Fibroblast of pulmonary artery (primary cell): ENCODE results near the gene TENM4.
A peak's percentile ranks its signal among the peaks of the same experiment; 100 is the strongest.

Experiments used
- DNase-seq: peaks from one replicate; pipeline ENCODE4 v3.0.0-alpha.2; 2010; ENCODE audit warnings: low read depth
- H3K4me3 ChIP-seq: replicated peaks from 2 replicates; pipeline ENCODE4 v1.5.1; 2011; ENCODE audit warnings: low read depth, mild to moderate bottlenecking, control low read depth, low read length, moderate library complexity
- CTCF ChIP-seq: IDR thresholded peaks from 2 replicates; pipeline ENCODE4 v1.5.1; 2011; ENCODE audit warnings: mild to moderate bottlenecking, control low read depth, low read length, inconsistent platforms; ENCODE audit errors: missing control alignments

The TENM4 gene

GRCh38 chr11:79160791-79161403, 279.9 kb downstream of the TENM4 start:
- TF ChIP-seq CTCF: peak; percentile 61
- peak; percentile 37 for DNase-seq
- no peak overlapping the region for H3K4me3 ChIP-seq

- H3K4me3 ChIP-seq: no peak overlapping the region
- DNase-seq: peak; percentile 13
- peak; percentile 32 for TF ChIP-seq CTCF
Observed at GRCh38 chr11:79159657-79160450, 281.0 kb downstream of the TENM4 start.

GRCh38 chr11:79157738-79158137, 283.1 kb downstream of the TENM4 start:
- no peak for TF ChIP-seq CTCF
- H3K4me3 ChIP-seq: no peak overlapping the region
- DNase-seq: no peak

GRCh38 chr11:79156031-79156430, 284.8 kb downstream of the TENM4 start:
- no peak overlapping the region for H3K4me3 ChIP-seq
- TF ChIP-seq CTCF: no peak

GRCh38 chr11:79155237-79155636, 285.6 kb downstream of the TENM4 start:
- no peak for DNase-seq
- no peak for TF ChIP-seq CTCF
- no peak overlapping the region for H3K4me3 ChIP-seq

More at GRCh38 chr11:79156031-79156430, 284.8 kb downstream of the TENM4 start:
- no peak for DNase-seq

- H3K4me3 ChIP-seq: no peak overlapping the region
- TF ChIP-seq CTCF: no peak
- no peak for DNase-seq
Observed at GRCh38 chr11:79152511-79152910, 288.3 kb downstream of the TENM4 start.

GRCh38 chr11:79151396-79151795, 289.4 kb downstream of the TENM4 start:
- TF ChIP-seq CTCF: no peak
- no peak overlapping the region for H3K4me3 ChIP-seq
- DNase-seq: no peak
